DOHH2 (cell line): ENCODE results near the gene CD27.

Experiments
- CTCF ChIP-seq: fragments of 200-600 bp; sonication (generic); IDR thresholded peaks from one replicate; pipeline ENCODE4 v1.5.1; 2014; ENCODE audit warnings: antibody characterized with exemption, mild to moderate bottlenecking, low read depth, low read length; ENCODE audit not compliant: poor library complexity, severe bottlenecking
- EZH2phosphoT487 ChIP-seq: fragments of 200-600 bp; sonication (generic); IDR thresholded peaks from 2 replicates; pipeline ENCODE4 v1.6.1; 2017; ENCODE audit warnings: borderline replicate concordance, mild to moderate bottlenecking, antibody characterized with exemption, low read length, moderate library complexity, mixed read lengths

GRCh38 chr12:6399884-6400644 is 44.7 kb upstream of the CD27 start:
- no peak for TF ChIP-seq CTCF
- no peak for TF ChIP-seq EZH2phosphoT487
